WTC11 (cell line): ENCODE data around the gene ARHGAP18. TPM values are rescaled to one million over a fixed set of nuclear protein-coding genes. Genes with fewer than 3 reads are reported as not detected.

Source experiments
- ATAC-seq: fragments of 200-7000 bp; cut with Tn5 transposase; 2 replicates; pipeline ENCODE4 v1.10.0; 2021; ENCODE audit warnings: mild to moderate bottlenecking, moderate library complexity
- CTCF ChIA-PET: fragments of 300-600 bp; sonication (Branson Sonifier 250); formaldehyde crosslinking; loops from one replicate; lab custom pipeline; 2021; ENCODE audit warnings: antibody characterized with exemption; lab: Charles Lee
- POLR2A ChIA-PET: fragments of 350-600 bp; sonication (Branson Sonifier 250); formaldehyde crosslinking; loops from one replicate; lab custom pipeline; 2021; ENCODE audit warnings: antibody characterized with exemption; lab: Charles Lee
- DNase-seq: peaks from one replicate; pipeline ENCODE4 v3.0.0; 2021; ENCODE audit warnings: low spot score
- H3K27ac Mint-ChIP-seq: 2 replicates; pipeline ENCODE4 v1.8.0; 2021; ENCODE audit warnings: mixed read lengths
- H3K27me3 Mint-ChIP-seq: 2 replicates; pipeline ENCODE4 v1.8.0; 2021; ENCODE audit warnings: low read depth, mild to moderate bottlenecking, moderate library complexity, mixed read lengths
- H3K36me3 Mint-ChIP-seq: 2 replicates; pipeline ENCODE4 v1.8.0; 2021; ENCODE audit warnings: mixed read lengths
- H3K4me1 Mint-ChIP-seq: 2 replicates; pipeline ENCODE4 v1.8.0; 2022; ENCODE audit warnings: mixed read lengths
- H3K4me3 Mint-ChIP-seq: 2 replicates; pipeline ENCODE4 v1.8.0; 2021; ENCODE audit warnings: mild to moderate bottlenecking, moderate library complexity, mixed read lengths
- H3K9me3 Mint-ChIP-seq: 2 replicates; pipeline ENCODE4 v1.8.0; 2021; ENCODE audit warnings: mixed read lengths
- ATF1 ChIP-seq: sonication (generic); formaldehyde crosslinking; IDR thresholded peaks from 2 replicates; pipeline ENCODE4 v1.8.1; 2023; ENCODE audit warnings: mild to moderate bottlenecking, moderate library complexity, missing genetic modification reagents
- ATF3 ChIP-seq: sonication (generic); formaldehyde crosslinking; conservative IDR thresholded peaks from 2 replicates; pipeline ENCODE4 v1.8.1; 2022; ENCODE audit warnings: mild to moderate bottlenecking, missing genetic modification reagents
- CBFB ChIP-seq: sonication (generic); formaldehyde crosslinking; IDR thresholded peaks from 2 replicates; pipeline ENCODE4 v1.8.1; 2022; ENCODE audit warnings: mild to moderate bottlenecking, low read depth, missing genetic modification reagents
- CDX4 ChIP-seq: fragments of 250-450 bp; sonication (Bioruptor Pico); IDR thresholded peaks from 2 replicates; pipeline ENCODE4 v1.9.0; 2021; ENCODE audit warnings: moderate library complexity, mild to moderate bottlenecking, inconsistent platforms, borderline replicate concordance
- CREM ChIP-seq: sonication (generic); formaldehyde crosslinking; IDR thresholded peaks from 2 replicates; pipeline ENCODE4 v1.8.1; 2022; ENCODE audit warnings: mild to moderate bottlenecking, missing genetic modification reagents, moderate library complexity
- ERG ChIP-seq: fragments of 250-450 bp; sonication (Bioruptor Pico); IDR thresholded peaks from 2 replicates; pipeline ENCODE4 v1.8.0; 2021; ENCODE audit warnings: mild to moderate bottlenecking
- ESRRA ChIP-seq: sonication (generic); formaldehyde crosslinking; IDR thresholded peaks from 2 replicates; pipeline ENCODE4 v1.8.1; 2022; ENCODE audit warnings: mild to moderate bottlenecking, missing genetic modification reagents, borderline replicate concordance
- FOXP1 ChIP-seq: sonication (generic); formaldehyde crosslinking; IDR thresholded peaks from 2 replicates; pipeline ENCODE4 v1.8.0; 2022; ENCODE audit warnings: missing genetic modification reagents, mild to moderate bottlenecking, moderate library complexity, borderline replicate concordance
- GABPB1 ChIP-seq: sonication (generic); formaldehyde crosslinking; IDR thresholded peaks from 2 replicates; pipeline ENCODE4 v1.8.1; 2023; ENCODE audit warnings: mild to moderate bottlenecking, missing genetic modification reagents
- GRHL2 ChIP-seq: fragments of 250-450 bp; sonication (Bioruptor Pico); IDR thresholded peaks from 2 replicates; pipeline ENCODE4 v1.8.0; 2022; ENCODE audit warnings: mild to moderate bottlenecking, moderate library complexity; ENCODE audit not compliant: insufficient replicate concordance, severe bottlenecking
- GTF2I ChIP-seq: fragments of 250-450 bp; sonication (Bioruptor Pico); conservative IDR thresholded peaks from 2 replicates; pipeline ENCODE4 v1.4.0; 2021; ENCODE audit warnings: mild to moderate bottlenecking
- KAT7 ChIP-seq: sonication (generic); formaldehyde crosslinking; IDR thresholded peaks from 2 replicates; pipeline ENCODE4 v1.8.1; 2023; ENCODE audit warnings: missing genetic modification reagents, mild to moderate bottlenecking, borderline replicate concordance
- MLX ChIP-seq: sonication (generic); formaldehyde crosslinking; IDR thresholded peaks from 2 replicates; pipeline ENCODE4 v1.8.1; 2023; ENCODE audit warnings: mild to moderate bottlenecking, missing genetic modification reagents, moderate library complexity
- NR2C2 ChIP-seq: sonication (generic); formaldehyde crosslinking; IDR thresholded peaks from 2 replicates; pipeline ENCODE4 v1.8.0; 2022; ENCODE audit warnings: mild to moderate bottlenecking, missing genetic modification reagents
- PRRX2 ChIP-seq: fragments of 250-450 bp; sonication (Bioruptor Pico); IDR thresholded peaks from 2 replicates; pipeline ENCODE4 v1.8.0; 2021; ENCODE audit warnings: mild to moderate bottlenecking
- SMAD4 ChIP-seq: sonication (generic); formaldehyde crosslinking; IDR thresholded peaks from 2 replicates; pipeline ENCODE4 v1.8.0; 2022; ENCODE audit warnings: mild to moderate bottlenecking, missing genetic modification reagents
- TCF7 ChIP-seq: sonication (generic); formaldehyde crosslinking; IDR thresholded peaks from 2 replicates; pipeline ENCODE4 v1.8.0; 2022; ENCODE audit warnings: mild to moderate bottlenecking, low read depth, missing genetic modification reagents, moderate library complexity
- TEAD1 ChIP-seq: sonication (generic); formaldehyde crosslinking; IDR thresholded peaks from 2 replicates; pipeline ENCODE4 v1.8.0; 2022; ENCODE audit warnings: mild to moderate bottlenecking, missing genetic modification reagents
- ZBTB43 ChIP-seq: sonication (generic); formaldehyde crosslinking; IDR thresholded peaks from 2 replicates; pipeline ENCODE4 v1.8.1; 2023; ENCODE audit warnings: mild to moderate bottlenecking, missing genetic modification reagents
- ZNF232 ChIP-seq: sonication (generic); formaldehyde crosslinking; IDR thresholded peaks from 2 replicates; pipeline ENCODE4 v1.8.0; 2022; ENCODE audit warnings: mild to moderate bottlenecking, missing genetic modification reagents
- ZNF671 ChIP-seq: fragments of 250-450 bp; sonication (Bioruptor Pico); IDR thresholded peaks from 2 replicates; pipeline ENCODE4 v1.8.0; 2021; ENCODE audit warnings: mild to moderate bottlenecking
- ZSCAN18 ChIP-seq: fragments of 250-450 bp; sonication (Bioruptor Pico); IDR thresholded peaks from 2 replicates; pipeline ENCODE4 v2.1.2; 2022; ENCODE audit warnings: mild to moderate bottlenecking, moderate library complexity
- total RNA-seq: library from RNA; stranded (reverse); gene quantifications from 3 replicates; pipeline ENCODE4 v1.2.3, GENCODE V29; 2021

The ARHGAP18 gene
- total RNA-seq, 1 experiment from 2014 or later: 4.6 TPM

- POLR2A ChIA-PET: no interaction called here
- TF ChIP-seq TCF7 (CRISPR knock-in tag): no peak
- CTCF ChIA-PET: no interaction called here
- H3K27ac Mint-ChIP-seq: no peak overlapping the region
- H3K4me1 Mint-ChIP-seq: peaks cover 11% of the 10 kb centered on the region
- no peak for ATAC-seq
- no peak overlapping the region for H3K4me3 Mint-ChIP-seq
- DNase-seq: no peak
- no peaks in the 10 kb centered on the region for H3K27me3 Mint-ChIP-seq
- no peaks in the 10 kb centered on the region for H3K9me3 Mint-ChIP-seq
- no peaks in the 10 kb centered on the region for H3K36me3 Mint-ChIP-seq
Measured at GRCh38 chr6:129680633-129681032, 29.3 kb downstream of the ARHGAP18 start.

- H3K9me3 Mint-ChIP-seq: no peaks in the 10 kb centered on the region
- CTCF ChIA-PET: no interaction called here
- no peak overlapping the region for H3K4me3 Mint-ChIP-seq
- no peaks in the 10 kb centered on the region for H3K36me3 Mint-ChIP-seq
- no peak for DNase-seq
- no peak for TF ChIP-seq PRRX2 (CRISPR knock-in tag)
- no peak overlapping the region for H3K27ac Mint-ChIP-seq
- ATAC-seq: peak; percentile 67
- no peaks in the 10 kb centered on the region for H3K27me3 Mint-ChIP-seq
- peaks cover 11% of the 10 kb centered on the region for H3K4me1 Mint-ChIP-seq
- POLR2A ChIA-PET: no interaction called here
Measured at GRCh38 chr6:129679758-129680157, 30.2 kb downstream of the ARHGAP18 start.

GRCh38 chr6:129679275-129679674, 30.7 kb downstream of the ARHGAP18 start:
- Mint-ChIP-seq H3K9me3 (no peaks in the 10 kb centered on the region), H3K27ac (no peak overlapping the region), H3K4me3 (no peak overlapping the region), H3K4me1 (peaks cover 11% of the 10 kb centered on the region), H3K36me3 (no peaks in the 10 kb centered on the region)
- DNase-seq: no peak
- CTCF ChIA-PET: no interaction called here
- ATAC-seq: no peak
- TF ChIP-seq ZNF232 (CRISPR knock-in tag) (no peak), GRHL2 (CRISPR knock-in tag) (no peak), SMAD4 (CRISPR knock-in tag) (no peak), KAT7 (CRISPR knock-in tag) (no peak), CREM (CRISPR knock-in tag) (no peak), ATF3 (CRISPR knock-in tag) (no peak), GTF2I (CRISPR knock-in tag) (no peak), MLX (CRISPR knock-in tag) (no peak), CBFB (CRISPR knock-in tag) (no peak), GABPB1 (no peak), TEAD1 (CRISPR knock-in tag) (no peak), CDX4 (no peak), ZBTB43 (CRISPR knock-in tag) (no peak), ZNF671 (CRISPR knock-in tag) (no peak), ESRRA (no peak), ATF1 (CRISPR knock-in tag) (no peak), FOXP1 (CRISPR knock-in tag) (no peak), ERG (CRISPR knock-in tag) (no peak), ZSCAN18 (no peak), NR2C2 (CRISPR knock-in tag) (no peak)
- TF ChIP-seq, all 79 proteins: peak for 0
- POLR2A ChIA-PET: no interaction called here
- no peaks in the 10 kb centered on the region for H3K27me3 Mint-ChIP-seq
